ENCODE results near the gene CCNF.

GRCh38 chr16:2443555-2443954 is 14.3 kb downstream of the CCNF start:
- TF ChIP-seq, protein P1, sequence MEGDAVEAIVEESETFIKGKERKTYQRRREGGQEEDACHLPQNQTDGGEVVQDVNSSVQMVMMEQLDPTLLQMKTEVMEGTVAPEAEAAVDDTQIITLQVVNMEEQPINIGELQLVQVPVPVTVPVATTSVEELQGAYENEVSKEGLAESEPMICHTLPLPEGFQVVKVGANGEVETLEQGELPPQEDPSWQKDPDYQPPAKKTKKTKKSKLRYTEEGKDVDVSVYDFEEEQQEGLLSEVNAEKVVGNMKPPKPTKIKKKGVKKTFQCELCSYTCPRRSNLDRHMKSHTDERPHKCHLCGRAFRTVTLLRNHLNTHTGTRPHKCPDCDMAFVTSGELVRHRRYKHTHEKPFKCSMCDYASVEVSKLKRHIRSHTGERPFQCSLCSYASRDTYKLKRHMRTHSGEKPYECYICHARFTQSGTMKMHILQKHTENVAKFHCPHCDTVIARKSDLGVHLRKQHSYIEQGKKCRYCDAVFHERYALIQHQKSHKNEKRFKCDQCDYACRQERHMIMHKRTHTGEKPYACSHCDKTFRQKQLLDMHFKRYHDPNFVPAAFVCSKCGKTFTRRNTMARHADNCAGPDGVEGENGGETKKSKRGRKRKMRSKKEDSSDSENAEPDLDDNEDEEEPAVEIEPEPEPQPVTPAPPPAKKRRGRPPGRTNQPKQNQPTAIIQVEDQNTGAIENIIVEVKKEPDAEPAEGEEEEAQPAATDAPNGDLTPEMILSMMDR (conservative IDR thresholded peaks at IDR 0.05; ENCODE audit: low read depth, low read length): no peak
- TF ChIP-seq EZH2 (IDR thresholded peaks at IDR 0.05; ENCODE audit: borderline replicate concordance, low read depth, low read length, poor library complexity, severe bottlenecking): no peak

All from A673 (cell line).